22Rv1 (cell line): ENCODE results near the gene YJEFN3.

ENCODE experiments used
- CTCF ChIP-seq: fragments of 450-650 bp; IDR thresholded peaks from 2 replicates; pipeline ENCODE4 v1.5.1; 2017; ENCODE audit warnings: mild to moderate bottlenecking
- ZFX ChIP-seq: fragments of 450-650 bp; IDR thresholded peaks from 2 replicates; pipeline ENCODE4 v1.6.1; 2017; ENCODE audit warnings: antibody characterized with exemption, borderline replicate concordance

- no peak for TF ChIP-seq CTCF
- TF ChIP-seq ZFX, result no peak
Measured at GRCh38 chr19:19482809-19483596, 45.7 kb upstream of the YJEFN3 start.
